ENCODE results near the gene PRDM16. TPM values are rescaled to one million over a fixed set of nuclear protein-coding genes. Genes with fewer than 3 reads are reported as not detected.

PRDM16 gene
- total and polyA plus RNA-seq, 2 of the 8 experiments (the other 6 are each of a cell fraction or from before 2014, with no cell fraction given) = 0.39 to 0.43 TPM

GRCh38 chr1:3425486-3426215 is 356.6 kb downstream of the PRDM16 start:
- no peak overlapping the region for H3K14ac ChIP-seq (ENCODE audit: insufficient read length)
- H4K20me1 ChIP-seq (replicated peaks in 1 of 2; ENCODE audit: control insufficient read depth in 1 of 2, insufficient read depth in 2 of 2, low read length in 2 of 2) = peaks cover 0 to 6% of the 10 kb centered on the region in 2 experiments
- H2BK15ac ChIP-seq (ENCODE audit: low read length) = no peak overlapping the region
- no peaks in the 10 kb centered on the region for H3K36me3 ChIP-seq (ENCODE audit: control insufficient read depth in 2 of 4, insufficient read depth in 4 of 4, low read length in 3 of 4)
- no peak overlapping the region for H4K5ac ChIP-seq (ENCODE audit: insufficient read length, low read depth, low read length)
- no peaks in the 10 kb centered on the region for H3K79me1 ChIP-seq (ENCODE audit: low read depth, low read length)
- no peak overlapping the region for H2BK5ac ChIP-seq (ENCODE audit: low read depth, low read length)
- no peak overlapping the region for H3K56ac ChIP-seq (replicated peaks; ENCODE audit: insufficient read length, low read depth, low read length)
- no peak overlapping the region for H2BK20ac ChIP-seq (ENCODE audit: low read length)
- no peak overlapping the region for H3K4ac ChIP-seq (replicated peaks; ENCODE audit: insufficient read length, low read depth, low read length)
- no peak overlapping the region for H4K91ac ChIP-seq (replicated peaks; ENCODE audit: insufficient read length, low read length)
- ChIA-PET POLR2A (ENCODE audit: partially characterized antibody) (no interaction called here), CTCF (ENCODE audit: partially characterized antibody) (interaction anchor here (0.6 to 2.7 kb wide), 16 partner anchors 13 to 1007 kb away, joined by 3 to 14 read pairs (median 4); no protein-coding TSS in a partner anchor)
- H3K9ac ChIP-seq (replicated peaks in 1 of 4; ENCODE audit: extremely low read depth in 1 of 4, low read depth in 3 of 4, low read length in 3 of 4) = no peak overlapping the region
- no peak for TF ChIP-seq YY1 (IDR thresholded peaks at IDR 0.05; ENCODE audit: low read depth, low read length)
- TF ChIP-seq TAF1 (IDR thresholded peaks at IDR 0.05; ENCODE audit: low read depth, low read length) = no peak
- no peak for TF ChIP-seq CREB1 (IDR thresholded peaks at IDR 0.05)
- TF ChIP-seq HDAC2 (IDR thresholded peaks at IDR 0.05; ENCODE audit: borderline replicate concordance in 1 of 2, low read depth in 2 of 2, low read length in 2 of 2) = no peak
- TF ChIP-seq TCF12 (IDR thresholded peaks at IDR 0.05; ENCODE audit: low read depth, low read length) = no peak
- TF ChIP-seq RFX5 (IDR thresholded peaks at IDR 0.05; ENCODE audit: borderline replicate concordance, low read depth, low read length) = no peak
- TF ChIP-seq CEBPB (IDR thresholded peaks at IDR 0.05; ENCODE audit: low read depth, low read length) = no peak
- TF ChIP-seq SP2 (IDR thresholded peaks at IDR 0.05; ENCODE audit: low read length) = no peak
- no peak for TF ChIP-seq KDM4A (IDR thresholded peaks at IDR 0.05; ENCODE audit: low read depth, low read length, severe bottlenecking)
- H3K27me3 ChIP-seq (replicated peaks in 1 of 4; ENCODE audit: control insufficient read depth in 3 of 4, extremely low read depth in 1 of 4, insufficient read depth in 3 of 4, low read length in 3 of 4) = no peaks in the 10 kb centered on the region
- H3K18ac ChIP-seq (ENCODE audit: extremely low read depth, low read length) = no peak overlapping the region; the same call in 1 of the 2 replicates
- no peaks in the 10 kb centered on the region for H3K79me2 ChIP-seq (ENCODE audit: control insufficient read depth in 1 of 2, insufficient read depth in 2 of 2, low read length in 2 of 2)
- no peak overlapping the region for H2AK5ac ChIP-seq (ENCODE audit: low read depth, low read length)
- H3K23me2 ChIP-seq (ENCODE audit: low read depth, low read length) = no peaks in the 10 kb centered on the region
- H2BK120ac ChIP-seq (replicated peaks; ENCODE audit: low read depth, low read length) = no peak overlapping the region
- H4K8ac ChIP-seq (ENCODE audit: extremely low read depth, insufficient read depth, low read length) = no peak overlapping the region
- no peaks in the 10 kb centered on the region; a peak in 1 of 4 replicates for H3K9me3 ChIP-seq (ENCODE audit: insufficient read depth in 2 of 2, low read depth in 1 of 2, low read length in 1 of 2)
- no peak overlapping the region for H3K23ac ChIP-seq (ENCODE audit: insufficient read length)
- no peak overlapping the region for H3K27ac ChIP-seq (ENCODE audit: low read depth, low read length)
- H2AFZ ChIP-seq (ENCODE audit: low read length) = no peak overlapping the region
- H3K4me2 ChIP-seq (ENCODE audit: insufficient read depth in 1 of 2, low read depth in 2 of 2, low read length in 2 of 2) = no peak overlapping the region
- H3K4me3 ChIP-seq (ENCODE audit: extremely low read depth in 1 of 4, insufficient read depth in 2 of 4, low read depth in 3 of 4, low read length in 4 of 4) = no peak overlapping the region
- DNase-seq (ENCODE audit: low read depth in 1 of 2, low spot score in 2 of 2) (no peak), FAIRE-seq (no peak)
- H2BK12ac ChIP-seq (ENCODE audit: low read depth, low read length) = no peak overlapping the region
- WGBS, 2 experiments (ENCODE audit: extremely low coverage in 1 of 2, insufficient coverage in 1 of 2, insufficient read length in 1 of 2, insufficient replicate concordance in 2 of 2, low coverage in 1 of 2, low lambda C conversion rate in 2 of 2, missing lambda C conversion rate in 1 of 2) = 89% methylated on average over 32 of the region's 44 CpGs; no CpG with 5 or more reads in 1 of the 2 experiments
- peaks cover 0 to 2% (median 0%) of the 10 kb centered on the region in 4 experiments; a peak in 1 of 7 replicates for H3K4me1 ChIP-seq (replicated peaks in 1 of 4; ENCODE audit: control insufficient read depth in 3 of 4, insufficient read depth in 4 of 4, low read length in 3 of 4)

Data from H1 (cell line).